SU-DHL-6 (cell line): ENCODE results near the gene YBX3.

Source experiments
- H2AFZ ChIP-seq: fragments of 200-600 bp; sonication (generic); 2 replicates; pipeline ENCODE4 v1.6.1; 2014; ENCODE audit warnings: low read depth, mild to moderate bottlenecking, moderate library complexity, mixed read lengths, antibody characterized with exemption, low read length; ENCODE audit not compliant: severe bottlenecking
- H3F3A ChIP-seq: fragments of 200-600 bp; shearing (Covaris generic); 2 replicates; pipeline ENCODE4 v1.6.0; 2016; ENCODE audit warnings: antibody characterized with exemption, mild to moderate bottlenecking; ENCODE audit not compliant: insufficient read depth
- H3K27ac ChIP-seq: fragments of 200-600 bp; sonication (generic); 2 replicates; pipeline ENCODE4 v1.5.1; 2016; ENCODE audit warnings: low read depth, mild to moderate bottlenecking, low read length, moderate library complexity, mixed read lengths
- H3K27me3 ChIP-seq: fragments of 200-600 bp; sonication (generic), shearing (Covaris generic); 2 replicates; pipeline ENCODE4 v1.6.0; 2014; ENCODE audit warnings: mild to moderate bottlenecking, low read length
- H3K36me3 ChIP-seq: fragments of 200-600 bp; sonication (generic); 2 replicates; pipeline ENCODE4 v1.6.1; 2014; ENCODE audit warnings: mild to moderate bottlenecking, low read length, mixed read lengths
- H3K4me2 ChIP-seq: fragments of 300-600, 200-600 bp; shearing (Covaris generic), sonication (generic); 2 replicates; pipeline ENCODE4 v1.6.0; 2014; ENCODE audit warnings: low read length, low read depth, mild to moderate bottlenecking; ENCODE audit not compliant: poor library complexity, severe bottlenecking
- H3K4me3 ChIP-seq: fragments of 200-600 bp; sonication (generic); 2 replicates; pipeline ENCODE4 v1.5.1; 2014; ENCODE audit warnings: antibody characterized with exemption, low read length, mild to moderate bottlenecking, mixed read lengths; ENCODE audit not compliant: insufficient read depth, poor library complexity, severe bottlenecking
- H3K79me2 ChIP-seq: fragments of 200-600 bp; sonication (generic); 2 replicates; pipeline ENCODE4 v1.6.1; 2014; ENCODE audit warnings: mild to moderate bottlenecking, low read length, moderate library complexity; ENCODE audit not compliant: insufficient read depth
- H3K9ac ChIP-seq: fragments of 200-600 bp; sonication (generic); 2 replicates; pipeline ENCODE4 v1.7.0; 2014; ENCODE audit warnings: mild to moderate bottlenecking, low read length
- H3K9me2 ChIP-seq: fragments of 200-600 bp; sonication (generic); replicated peaks from 2 replicates; pipeline ENCODE4 v1.6.1; 2014; ENCODE audit warnings: low read length; ENCODE audit not compliant: insufficient read depth
- H3K9me3 ChIP-seq: fragments of 200-600 bp; sonication (generic); 2 replicates; pipeline ENCODE4 v1.6.1; 2014; ENCODE audit warnings: low read length, mixed read lengths; ENCODE audit not compliant: insufficient read depth
- H4K20me1 ChIP-seq: fragments of 200-600 bp; sonication (generic); 2 replicates; pipeline ENCODE4 v1.6.1; 2014; ENCODE audit warnings: low read depth, mild to moderate bottlenecking, antibody characterized with exemption, low read length, moderate library complexity, mixed read lengths
- CTCF ChIP-seq: fragments of 200-600 bp; sonication (generic); IDR thresholded peaks from one replicate; pipeline ENCODE4 v1.5.1; 2017; ENCODE audit warnings: antibody characterized with exemption, mild to moderate bottlenecking, low read length, moderate library complexity; ENCODE audit not compliant: insufficient read depth, poor library complexity, severe bottlenecking
- EZH2phosphoT487 ChIP-seq: fragments of 200-600 bp; sonication (generic), shearing (Covaris generic); conservative IDR thresholded peaks from 2 replicates; pipeline ENCODE4 v1.6.1; 2018; ENCODE audit warnings: mild to moderate bottlenecking, antibody characterized with exemption, low read length, moderate library complexity, mixed read lengths

The YBX3 gene

DNA sequence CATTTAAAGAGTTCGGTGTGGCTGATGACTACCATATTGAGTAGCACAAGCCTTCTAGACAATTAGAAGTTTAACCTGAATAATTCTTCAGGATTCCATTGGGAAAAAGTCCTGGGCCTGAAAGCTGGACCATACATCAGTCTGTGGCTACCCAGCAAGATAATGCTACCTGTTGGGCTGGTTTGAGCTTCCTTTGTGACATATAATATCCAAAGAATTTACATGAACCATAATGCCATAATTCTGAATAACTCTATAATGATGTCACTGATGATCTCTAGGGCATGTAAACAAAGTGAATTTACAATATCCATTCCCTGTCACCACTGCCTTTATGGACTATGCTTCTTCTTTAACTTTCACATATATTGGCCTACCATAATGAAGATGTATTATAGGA lies 3.8 kb upstream of the YBX3 start:
- Histone ChIP-seq H3K9me3 (no peaks in the 10 kb centered on the region), H2AFZ (no peak overlapping the region), H3F3A (no peaks in the 10 kb centered on the region), H3K27ac (no peak overlapping the region), H3K9me2 (no peaks in the 10 kb centered on the region), H3K79me2 (no peaks in the 10 kb centered on the region), H3K27me3 (no peaks in the 10 kb centered on the region), H4K20me1 (no peaks in the 10 kb centered on the region), H3K4me2 (no peak overlapping the region), H3K4me3 (no peak overlapping the region), H3K36me3 (no peaks in the 10 kb centered on the region), H3K9ac (no peak overlapping the region)
- TF ChIP-seq CTCF (no peak), EZH2phosphoT487 (no peak)

DNA sequence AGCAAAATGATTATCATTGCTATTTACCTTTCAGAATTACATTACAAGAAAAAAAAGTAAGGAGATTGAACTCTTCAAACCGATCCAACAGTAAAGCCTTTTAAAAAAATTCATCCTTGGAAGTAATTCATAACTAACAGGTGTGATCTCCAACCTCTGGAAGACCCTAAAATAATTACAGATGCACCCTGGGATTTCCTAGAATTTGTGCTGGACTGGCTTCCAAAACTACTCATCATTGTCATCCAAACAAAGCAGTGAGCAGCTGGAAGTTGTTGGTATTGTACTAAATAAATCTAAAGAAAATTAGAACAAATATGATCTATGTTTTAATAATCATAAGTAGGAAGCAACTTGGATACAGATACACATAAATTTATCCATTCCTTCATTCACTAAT lies 1.9 kb upstream of the YBX3 start:
- H3K9me3 ChIP-seq = no peaks in the 10 kb centered on the region
- no peak overlapping the region for H3K27ac ChIP-seq
- H3K36me3 ChIP-seq = no peaks in the 10 kb centered on the region
- no peak overlapping the region for H3K9ac ChIP-seq
- no peak overlapping the region for H3K4me2 ChIP-seq
- TF ChIP-seq EZH2phosphoT487 = no peak
- TF ChIP-seq CTCF = no peak
- H3K9me2 ChIP-seq = no peaks in the 10 kb centered on the region
- no peaks in the 10 kb centered on the region for H4K20me1 ChIP-seq
- no peaks in the 10 kb centered on the region for H3F3A ChIP-seq
- no peaks in the 10 kb centered on the region for H3K27me3 ChIP-seq
- H2AFZ ChIP-seq = no peak overlapping the region
- no peak overlapping the region for H3K4me3 ChIP-seq
- H3K79me2 ChIP-seq = no peaks in the 10 kb centered on the region

DNA sequence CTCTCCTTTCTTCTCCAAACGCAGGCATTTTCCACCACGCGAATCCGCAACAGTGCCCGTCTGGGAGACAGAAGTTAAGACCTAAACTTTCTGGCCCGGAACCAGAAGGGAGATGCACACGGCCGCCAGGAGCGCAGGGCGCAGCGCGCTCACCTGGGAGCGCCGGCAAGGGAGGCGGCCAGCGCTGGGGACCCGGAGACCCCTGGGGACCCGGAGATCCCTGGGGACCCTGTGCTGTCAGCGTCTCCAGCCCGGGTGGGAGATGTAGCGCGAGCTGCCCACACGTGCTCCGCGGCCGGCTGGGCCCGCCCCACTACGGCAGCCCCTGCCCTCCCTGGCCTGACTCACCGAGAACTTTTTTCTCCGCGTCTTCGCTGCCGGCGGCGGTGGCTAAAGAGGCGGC lies 620 bp downstream of the YBX3 start:
- Histone ChIP-seq H3K27ac (no peak overlapping the region), H2AFZ (no peak overlapping the region), H3K79me2 (no peaks in the 10 kb centered on the region), H3K9me3 (no peaks in the 10 kb centered on the region), H3F3A (no peaks in the 10 kb centered on the region), H3K27me3 (no peaks in the 10 kb centered on the region), H3K9ac (no peak overlapping the region), H3K36me3 (no peaks in the 10 kb centered on the region), H4K20me1 (no peaks in the 10 kb centered on the region), H3K4me2 (no peak overlapping the region), H3K4me3 (no peak overlapping the region), H3K9me2 (no peaks in the 10 kb centered on the region)
- TF ChIP-seq CTCF = no peak
- TF ChIP-seq EZH2phosphoT487 = no peak
